SK-N-SH treated with all-trans-retinoic acid at 6 μM for 48 hours (cell line): Measurements from ENCODE around the gene RNGTT.

Experiments used
- ATAC-seq: fragments of 200-7000 bp; cut with Tn5 transposase; 3 replicates; pipeline ENCODE4 v1.9.1; 2020; ENCODE audit warnings: mild to moderate bottlenecking, moderate library complexity
- ARNTL ChIP-seq: fragments of 450-650 bp; formaldehyde crosslinking; IDR thresholded peaks from 2 replicates; pipeline ENCODE4 v1.5.0; 2020; ENCODE audit warnings: low read depth, mild to moderate bottlenecking, moderate library complexity, borderline replicate concordance
- BACH2 ChIP-seq: fragments of 250-450 bp; sonication (Bioruptor Pico); IDR thresholded peaks from 2 replicates; pipeline ENCODE4 v1.9.0; 2021; ENCODE audit warnings: mild to moderate bottlenecking, borderline replicate concordance
- GLIS3 ChIP-seq: fragments of 250-450 bp; sonication (Bioruptor Pico); IDR thresholded peaks from 2 replicates; pipeline ENCODE4 v1.5.0; 2020; ENCODE audit warnings: mild to moderate bottlenecking, moderate library complexity
- ISL1 ChIP-seq: fragments of 250-450 bp; sonication (Bioruptor Pico); IDR thresholded peaks from 2 replicates; pipeline ENCODE4 v2.1.2; 2022; ENCODE audit warnings: mild to moderate bottlenecking, moderate library complexity
- RARB ChIP-seq: fragments of 250-450 bp; sonication (Bioruptor Pico); IDR thresholded peaks from 2 replicates; pipeline ENCODE4 v1.8.0; 2021; ENCODE audit warnings: mild to moderate bottlenecking, moderate library complexity
- SNAI2 ChIP-seq: fragments of 250-450 bp; sonication (Bioruptor Pico); IDR thresholded peaks from 2 replicates; pipeline ENCODE4 v1.5.0; 2020; ENCODE audit warnings: mild to moderate bottlenecking, moderate library complexity
- TCF4 ChIP-seq: fragments of 250-450 bp; sonication (Bioruptor Pico); IDR thresholded peaks from 2 replicates; pipeline ENCODE4 v1.8.0; 2021; ENCODE audit warnings: mild to moderate bottlenecking, moderate library complexity, borderline replicate concordance
- TOX ChIP-seq: fragments of 250-450 bp; sonication (Bioruptor Pico); IDR thresholded peaks from 2 replicates; pipeline ENCODE4 v1.8.0; 2021; ENCODE audit warnings: mild to moderate bottlenecking, moderate library complexity, borderline replicate concordance
- ZC3H10 ChIP-seq: fragments of 250-450 bp; sonication (Bioruptor Pico); IDR thresholded peaks from 2 replicates; pipeline ENCODE4 v1.5.1; 2021; ENCODE audit warnings: mild to moderate bottlenecking, moderate library complexity
- ZFP3 ChIP-seq: fragments of 250-450 bp; sonication (Bioruptor Pico); IDR thresholded peaks from 2 replicates; pipeline ENCODE4 v1.5.0; 2020; ENCODE audit warnings: mild to moderate bottlenecking, moderate library complexity
- ZFP30 ChIP-seq: fragments of 450-650 bp; formaldehyde crosslinking; IDR thresholded peaks from 2 replicates; pipeline ENCODE4 v1.5.0; 2022; ENCODE audit warnings: mild to moderate bottlenecking, moderate library complexity
- ZNF70 ChIP-seq: fragments of 450-650 bp; formaldehyde crosslinking; IDR thresholded peaks from 2 replicates; pipeline ENCODE4 v1.5.0; 2020; ENCODE audit warnings: mild to moderate bottlenecking, moderate library complexity
- TF ChIP-seq, protein P1 (sequence below): fragments of 250-450 bp; sonication (Bioruptor Pico); IDR thresholded peaks from 2 replicates; pipeline ENCODE4 v1.5.1; 2021; ENCODE audit warnings: mild to moderate bottlenecking, moderate library complexity
- TF ChIP-seq, protein P2 (sequence below): fragments of 250-450 bp; sonication (Bioruptor Pico); IDR thresholded peaks from 2 replicates; pipeline ENCODE4 v1.8.0; 2020; ENCODE audit warnings: mild to moderate bottlenecking, moderate library complexity, borderline replicate concordance
- TF ChIP-seq, protein P3 (sequence below): fragments of 250-450 bp; sonication (Bioruptor Pico); IDR thresholded peaks from 2 replicates; pipeline ENCODE4 v1.8.0; 2021; ENCODE audit warnings: low read depth, mild to moderate bottlenecking, moderate library complexity, borderline replicate concordance
- TF ChIP-seq, protein P4 (sequence below): fragments of 250-450 bp; sonication (Bioruptor Pico); IDR thresholded peaks from 2 replicates; pipeline ENCODE4 v1.5.1; 2020; ENCODE audit warnings: low read depth, mild to moderate bottlenecking, moderate library complexity

RNGTT gene

DNA sequence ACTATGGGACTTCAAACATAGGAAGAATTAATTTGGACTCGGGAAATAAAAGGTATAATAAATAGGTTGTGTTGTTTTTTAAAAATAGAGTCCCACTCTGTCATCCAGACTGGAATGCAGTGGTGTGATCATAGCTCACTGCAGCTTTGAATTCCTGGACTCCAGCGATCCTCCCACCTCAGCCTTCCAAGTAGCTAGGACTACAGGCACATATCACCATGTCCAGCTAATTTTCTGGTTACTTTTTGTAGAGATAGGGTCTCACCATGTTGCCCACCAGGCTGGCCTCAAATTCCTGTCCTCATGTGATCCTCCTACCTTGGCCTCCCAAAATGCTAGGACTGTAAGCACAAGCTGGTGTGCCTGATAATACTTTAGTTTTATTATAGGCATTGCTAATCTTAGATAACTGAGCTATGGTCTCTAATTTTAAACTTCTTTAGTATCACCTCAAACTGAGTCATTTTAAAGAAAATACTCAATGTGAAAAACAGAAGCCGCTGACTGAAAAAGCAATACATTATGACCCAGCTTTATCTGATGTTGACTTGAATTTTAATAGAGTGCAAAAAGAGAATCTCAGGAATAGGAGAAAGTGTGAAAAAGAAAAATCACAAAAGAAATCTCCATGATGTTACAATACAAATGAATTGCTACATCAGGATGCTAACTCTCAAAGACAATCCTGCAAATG, 251.0 kb downstream of the RNGTT start:
- no peak for TF ChIP-seq ISL1 (CRISPR knock-in tag)
- TF ChIP-seq GLIS3 (CRISPR knock-in tag) = no peak
- TF ChIP-seq TCF4 (CRISPR knock-in tag) = no peak
- no peak for TF ChIP-seq BACH2 (CRISPR knock-in tag)
- no peak for TF ChIP-seq RARB (CRISPR knock-in tag)
- no peak for TF ChIP-seq SNAI2 (CRISPR knock-in tag)
- TF ChIP-seq ARNTL (CRISPR knock-in tag) = no peak
- TF ChIP-seq, protein P1, sequence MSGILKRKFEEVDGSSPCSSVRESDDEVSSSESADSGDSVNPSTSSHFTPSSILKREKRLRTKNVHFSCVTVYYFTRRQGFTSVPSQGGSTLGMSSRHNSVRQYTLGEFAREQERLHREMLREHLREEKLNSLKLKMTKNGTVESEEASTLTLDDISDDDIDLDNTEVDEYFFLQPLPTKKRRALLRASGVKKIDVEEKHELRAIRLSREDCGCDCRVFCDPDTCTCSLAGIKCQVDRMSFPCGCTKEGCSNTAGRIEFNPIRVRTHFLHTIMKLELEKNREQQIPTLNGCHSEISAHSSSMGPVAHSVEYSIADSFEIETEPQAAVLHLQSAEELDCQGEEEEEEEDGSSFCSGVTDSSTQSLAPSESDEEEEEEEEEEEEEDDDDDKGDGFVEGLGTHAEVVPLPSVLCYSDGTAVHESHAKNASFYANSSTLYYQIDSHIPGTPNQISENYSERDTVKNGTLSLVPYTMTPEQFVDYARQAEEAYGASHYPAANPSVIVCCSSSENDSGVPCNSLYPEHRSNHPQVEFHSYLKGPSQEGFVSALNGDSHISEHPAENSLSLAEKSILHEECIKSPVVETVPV = no peak
- TF ChIP-seq, all 23 proteins: peak for 0

DNA sequence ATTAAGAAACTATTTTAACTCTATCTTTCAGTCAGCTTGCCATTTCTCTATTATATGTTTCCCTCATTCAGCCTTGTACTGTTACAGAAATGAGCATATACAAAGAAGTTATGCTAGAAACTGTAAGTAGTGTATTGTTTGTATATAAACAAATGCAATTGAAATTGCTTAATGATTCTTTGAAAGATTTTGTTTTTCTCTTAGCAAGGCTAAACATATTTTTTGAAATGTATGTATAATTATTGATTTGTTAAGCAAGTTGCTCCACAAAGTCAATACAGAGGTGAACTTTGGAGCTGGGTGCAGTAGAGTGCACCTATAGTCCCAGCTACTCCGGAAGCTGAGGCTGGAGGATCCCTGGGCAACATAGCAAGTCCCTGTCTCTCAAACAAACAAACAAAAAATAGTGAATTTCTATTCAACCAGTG, 253.6 kb downstream of the RNGTT start:
- TF ChIP-seq, protein P2, sequence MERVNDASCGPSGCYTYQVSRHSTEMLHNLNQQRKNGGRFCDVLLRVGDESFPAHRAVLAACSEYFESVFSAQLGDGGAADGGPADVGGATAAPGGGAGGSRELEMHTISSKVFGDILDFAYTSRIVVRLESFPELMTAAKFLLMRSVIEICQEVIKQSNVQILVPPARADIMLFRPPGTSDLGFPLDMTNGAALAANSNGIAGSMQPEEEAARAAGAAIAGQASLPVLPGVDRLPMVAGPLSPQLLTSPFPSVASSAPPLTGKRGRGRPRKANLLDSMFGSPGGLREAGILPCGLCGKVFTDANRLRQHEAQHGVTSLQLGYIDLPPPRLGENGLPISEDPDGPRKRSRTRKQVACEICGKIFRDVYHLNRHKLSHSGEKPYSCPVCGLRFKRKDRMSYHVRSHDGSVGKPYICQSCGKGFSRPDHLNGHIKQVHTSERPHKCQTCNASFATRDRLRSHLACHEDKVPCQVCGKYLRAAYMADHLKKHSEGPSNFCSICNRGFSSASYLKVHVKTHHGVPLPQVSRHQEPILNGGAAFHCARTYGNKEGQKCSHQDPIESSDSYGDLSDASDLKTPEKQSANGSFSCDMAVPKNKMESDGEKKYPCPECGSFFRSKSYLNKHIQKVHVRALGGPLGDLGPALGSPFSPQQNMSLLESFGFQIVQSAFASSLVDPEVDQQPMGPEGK = no peak
- TF ChIP-seq SNAI2 (CRISPR knock-in tag) (no peak), RARB (CRISPR knock-in tag) (no peak), ZNF70 (no peak), TOX (CRISPR knock-in tag) (no peak), ZC3H10 (CRISPR knock-in tag) (no peak), BACH2 (CRISPR knock-in tag) (no peak)
- TF ChIP-seq, protein P3, sequence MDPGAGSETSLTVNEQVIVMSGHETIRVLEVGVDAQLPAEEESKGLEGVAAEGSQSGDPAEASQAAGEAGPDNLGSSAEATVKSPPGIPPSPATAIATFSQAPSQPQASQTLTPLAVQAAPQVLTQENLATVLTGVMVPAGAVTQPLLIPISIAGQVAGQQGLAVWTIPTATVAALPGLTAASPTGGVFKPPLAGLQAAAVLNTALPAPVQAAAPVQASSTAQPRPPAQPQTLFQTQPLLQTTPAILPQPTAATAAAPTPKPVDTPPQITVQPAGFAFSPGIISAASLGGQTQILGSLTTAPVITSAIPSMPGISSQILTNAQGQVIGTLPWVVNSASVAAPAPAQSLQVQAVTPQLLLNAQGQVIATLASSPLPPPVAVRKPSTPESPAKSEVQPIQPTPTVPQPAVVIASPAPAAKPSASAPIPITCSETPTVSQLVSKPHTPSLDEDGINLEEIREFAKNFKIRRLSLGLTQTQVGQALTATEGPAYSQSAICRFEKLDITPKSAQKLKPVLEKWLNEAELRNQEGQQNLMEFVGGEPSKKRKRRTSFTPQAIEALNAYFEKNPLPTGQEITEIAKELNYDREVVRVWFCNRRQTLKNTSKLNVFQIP (CRISPR knock-in tag) = no peak
- ATAC-seq = no peak

More for the DNA sequence above, 251.0 kb downstream of the RNGTT start:
- ATAC-seq = no peak

DNA sequence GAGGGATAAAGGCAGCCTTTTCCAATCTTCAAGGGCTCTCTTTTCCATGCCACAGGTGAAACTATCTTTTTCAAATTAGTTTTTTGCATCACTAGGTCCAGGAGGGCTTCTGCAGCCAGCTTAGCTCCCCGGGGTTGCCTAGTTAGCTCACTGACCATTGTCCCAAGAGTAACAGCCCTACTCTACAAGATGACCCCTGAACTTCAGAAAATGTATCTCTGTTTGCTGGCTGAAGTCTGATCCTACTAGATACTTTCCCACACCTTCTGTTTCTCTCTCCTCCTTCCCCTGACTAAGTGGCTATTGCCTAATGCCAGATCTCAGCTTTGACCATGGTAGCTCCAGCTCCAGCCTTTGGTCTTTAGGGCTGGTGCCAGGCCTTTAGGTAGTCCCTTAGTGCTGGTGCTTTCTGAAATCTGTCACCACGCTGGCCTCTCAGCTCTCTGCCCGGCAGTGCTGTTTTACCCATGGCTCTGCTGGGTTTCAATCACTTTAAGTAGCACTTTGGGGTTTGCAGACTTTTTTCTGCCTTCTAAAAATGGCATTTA, 255.1 kb downstream of the RNGTT start:
- TF ChIP-seq ZFP3 (CRISPR knock-in tag) = no peak
- TF ChIP-seq, protein P1 = no peak
- TF ChIP-seq, protein P2 = no peak
- ATAC-seq = no peak

DNA sequence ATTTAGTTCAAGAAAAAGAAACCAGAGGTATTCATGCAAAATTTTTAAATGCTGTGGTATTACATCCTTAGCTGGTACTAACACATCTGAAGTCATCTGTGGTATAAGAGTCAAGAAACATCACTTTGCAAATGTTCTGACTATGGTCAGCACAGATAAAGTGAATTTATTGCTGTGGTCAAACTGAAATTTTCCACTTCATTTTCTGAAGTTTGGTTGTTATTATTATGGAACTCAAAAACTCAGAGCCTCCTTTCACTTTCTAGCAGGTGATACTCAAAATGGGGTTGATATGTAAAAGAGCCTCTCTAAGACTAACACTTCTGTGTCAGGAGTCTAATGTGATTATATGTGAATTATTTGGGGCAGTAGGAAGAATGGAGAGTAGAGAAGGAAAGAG, 257.8 kb downstream of the RNGTT start:
- TF ChIP-seq, protein P4, sequence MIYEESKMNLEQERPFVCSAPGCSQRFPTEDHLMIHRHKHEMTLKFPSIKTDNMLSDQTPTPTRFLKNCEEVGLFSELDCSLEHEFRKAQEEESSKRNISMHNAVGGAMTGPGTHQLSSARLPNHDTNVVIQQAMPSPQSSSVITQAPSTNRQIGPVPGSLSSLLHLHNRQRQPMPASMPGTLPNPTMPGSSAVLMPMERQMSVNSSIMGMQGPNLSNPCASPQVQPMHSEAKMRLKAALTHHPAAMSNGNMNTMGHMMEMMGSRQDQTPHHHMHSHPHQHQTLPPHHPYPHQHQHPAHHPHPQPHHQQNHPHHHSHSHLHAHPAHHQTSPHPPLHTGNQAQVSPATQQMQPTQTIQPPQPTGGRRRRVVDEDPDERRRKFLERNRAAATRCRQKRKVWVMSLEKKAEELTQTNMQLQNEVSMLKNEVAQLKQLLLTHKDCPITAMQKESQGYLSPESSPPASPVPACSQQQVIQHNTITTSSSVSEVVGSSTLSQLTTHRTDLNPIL (CRISPR knock-in tag) = no peak
- TF ChIP-seq, protein P1 = no peak
- TF ChIP-seq ZC3H10 (CRISPR knock-in tag) (no peak), ZFP30 (CRISPR knock-in tag) (no peak)
- no peak for ATAC-seq
